ENCODE results near the gene TTC34. TPM values are rescaled to one million over a fixed set of nuclear protein-coding genes. Genes with fewer than 3 reads are reported as not detected.

The TTC34 gene
- total and polyA plus RNA-seq, 2 of the 4 experiments (the other 2 are of a cell fraction): under 0.01 to 0.09 TPM

DNA sequence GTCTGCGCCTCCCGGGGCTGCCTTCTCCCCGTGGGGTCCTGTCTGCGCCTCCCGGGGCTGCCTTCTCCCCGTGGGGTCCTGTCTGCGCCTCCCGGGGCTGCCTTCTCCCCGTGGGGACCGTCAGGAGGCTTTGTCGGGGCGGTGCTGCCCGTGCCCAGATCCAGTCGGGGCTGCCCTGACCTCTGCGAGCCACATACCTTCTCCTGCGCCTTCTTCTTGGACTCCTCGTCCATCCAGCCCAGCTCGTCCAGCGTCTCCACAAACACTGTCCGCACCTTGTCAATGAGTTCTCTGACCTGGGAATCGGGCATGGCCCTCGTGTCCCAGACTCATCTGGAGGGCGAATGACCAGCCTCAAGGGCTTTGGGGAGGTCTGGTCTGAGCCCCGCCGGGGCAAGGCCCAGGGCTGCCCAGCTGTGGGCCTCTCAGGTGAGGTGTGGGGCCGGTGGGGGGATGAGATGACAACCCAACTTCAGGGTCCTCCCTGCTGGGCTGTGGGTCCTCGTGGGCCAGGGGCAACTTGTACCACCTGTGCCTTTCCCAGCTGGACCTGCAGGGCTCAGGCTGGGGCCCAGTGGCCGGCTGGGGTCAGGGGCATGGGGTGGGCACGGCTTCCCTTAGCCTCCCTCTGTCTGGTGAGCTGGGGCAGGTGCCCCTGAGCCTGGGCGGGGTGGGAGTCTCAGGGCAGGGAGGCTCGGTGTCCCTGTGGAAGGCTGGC, 205.5 kb downstream of the TTC34 start:
- no peak overlapping the region for H3K27ac ChIP-seq (ENCODE audit: insufficient read depth, low read length)
- in situ Hi-C loops (cut with MboI; ENCODE audit: low sequenced_read_pairs) (no loop called here), intact Hi-C loops (cut with micrococcal nuclease) (no loop called here), dilution Hi-C loops (cut with HindIII; ENCODE audit: low sequenced_read_pairs, unreplicated experiment) (no loop called here)
- H3K9me1 ChIP-seq (ENCODE audit: insufficient read depth, low read length): no peaks in the 10 kb centered on the region
- no TSS peak for BruUV-seq (replicated peaks)
- H3K9me3 ChIP-seq (ENCODE audit: control insufficient read depth, insufficient read depth, low read length): 0 out of 2 replicates have a peak, but pooled peaks cover 2% of the 10 kb centered on the region
- no peak overlapping the region for H3K23ac ChIP-seq (ENCODE audit: low read depth, low read length)
- no peaks in the 10 kb centered on the region for H4K20me1 ChIP-seq (ENCODE audit: insufficient read depth, low read length)
- CTCF ChIA-PET: no interaction called here
- H2BK120ac ChIP-seq (ENCODE audit: low read depth, low read length): no peak overlapping the region
- H3K4me3 ChIP-seq (ENCODE audit: insufficient read depth, low read depth, low read length): no peak overlapping the region
- POLR2A ChIA-PET (ENCODE audit: unreplicated experiment): no interaction called here
- no peaks in the 10 kb centered on the region for H3K36me3 ChIP-seq (ENCODE audit: control insufficient read depth, insufficient read depth, low read length)
- no peak overlapping the region for H3K4me2 ChIP-seq (ENCODE audit: low read depth, low read length)
- H3K9ac ChIP-seq (ENCODE audit: low read depth, low read length): no peak overlapping the region
- H2AK9ac ChIP-seq (replicated peaks; ENCODE audit: low read depth, low read length, poor library complexity): no peak overlapping the region
- DNase-seq (no peak), ATAC-seq (ENCODE audit: low read depth) (no peak)
- no peak overlapping the region for H3K4ac ChIP-seq (ENCODE audit: low read depth, low read length)
- no peak overlapping the region for H2AFZ ChIP-seq (replicated peaks; ENCODE audit: low read length, poor library complexity)
- no peaks in the 10 kb centered on the region; the same call in 1 of the 2 replicates for H3K4me1 ChIP-seq (ENCODE audit: control insufficient read depth, insufficient read depth, low read length)
- no peaks in the 10 kb centered on the region; the same call in 1 of the 2 replicates for H3K27me3 ChIP-seq (ENCODE audit: control insufficient read depth, insufficient read depth, low read length)
- H2AK5ac ChIP-seq (ENCODE audit: low read depth, low read length): no peak overlapping the region
- H3K79me1 ChIP-seq (ENCODE audit: low read depth in 1 of 2, low read length in 2 of 2): no peaks in the 10 kb centered on the region
- H4K5ac ChIP-seq (ENCODE audit: low read depth, low read length): no peak overlapping the region
- no peak overlapping the region for H4K91ac ChIP-seq (ENCODE audit: insufficient read depth, low read depth, low read length)
- H3K14ac ChIP-seq (replicated peaks; ENCODE audit: low read depth, low read length): no peak overlapping the region
- H4K8ac ChIP-seq (ENCODE audit: low read depth in 2 of 2, low read length in 2 of 2): no peak overlapping the region
- no peak overlapping the region for H3K18ac ChIP-seq (ENCODE audit: low read depth, low read length)
- H2BK15ac ChIP-seq (ENCODE audit: low read depth, low read length): no peak overlapping the region
- no peak overlapping the region for H3K56ac ChIP-seq (ENCODE audit: extremely low read depth, insufficient read depth, low read length)
- no peak overlapping the region for H2BK5ac ChIP-seq (ENCODE audit: low read depth, low read length, poor library complexity, severe bottlenecking)
- no peak for TF ChIP-seq RFX5 (IDR thresholded peaks at IDR 0.05; ENCODE audit: low read depth, low read length)
- TF ChIP-seq MAFK (IDR thresholded peaks at IDR 0.05; ENCODE audit: low read depth, low read length): no peak
- no peak for TF ChIP-seq MAZ (IDR thresholded peaks at IDR 0.05; ENCODE audit: borderline replicate concordance, low read depth, low read length)
- no peak for TF ChIP-seq CEBPB (IDR thresholded peaks at IDR 0.05; ENCODE audit: low read depth, low read length)
- no peak for TF ChIP-seq RCOR1 (IDR thresholded peaks at IDR 0.05; ENCODE audit: insufficient replicate concordance, low read length)
- TF ChIP-seq, protein P1, sequence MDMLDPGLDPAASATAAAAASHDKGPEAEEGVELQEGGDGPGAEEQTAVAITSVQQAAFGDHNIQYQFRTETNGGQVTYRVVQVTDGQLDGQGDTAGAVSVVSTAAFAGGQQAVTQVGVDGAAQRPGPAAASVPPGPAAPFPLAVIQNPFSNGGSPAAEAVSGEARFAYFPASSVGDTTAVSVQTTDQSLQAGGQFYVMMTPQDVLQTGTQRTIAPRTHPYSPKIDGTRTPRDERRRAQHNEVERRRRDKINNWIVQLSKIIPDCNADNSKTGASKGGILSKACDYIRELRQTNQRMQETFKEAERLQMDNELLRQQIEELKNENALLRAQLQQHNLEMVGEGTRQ (IDR thresholded peaks at IDR 0.05; ENCODE audit: low read depth, low read length): no peak
- no peak for TF ChIP-seq FOS (IDR thresholded peaks at IDR 0.05; ENCODE audit: low read depth, low read length)
- TF ChIP-seq CHD1 (IDR thresholded peaks at IDR 0.05; ENCODE audit: low read depth, low read length): no peak
- WGBS, 2 experiments (ENCODE audit: extremely low coverage in 2 of 2, insufficient read length in 1 of 2): 76% methylated on average over 24 of the region's 31 CpGs; no CpG with 5 or more reads in 1 of the 2 experiments
- H2BK20ac ChIP-seq (ENCODE audit: low read depth, low read length): no peak overlapping the region
